ENCODE results near the gene ZBTB12. TPM values are rescaled to one million over a fixed set of nuclear protein-coding genes. Genes with fewer than 3 reads are reported as not detected.

The ZBTB12 gene
- total and polyA plus RNA-seq, 2 donors = 1.9 to 2.6 TPM

DNA sequence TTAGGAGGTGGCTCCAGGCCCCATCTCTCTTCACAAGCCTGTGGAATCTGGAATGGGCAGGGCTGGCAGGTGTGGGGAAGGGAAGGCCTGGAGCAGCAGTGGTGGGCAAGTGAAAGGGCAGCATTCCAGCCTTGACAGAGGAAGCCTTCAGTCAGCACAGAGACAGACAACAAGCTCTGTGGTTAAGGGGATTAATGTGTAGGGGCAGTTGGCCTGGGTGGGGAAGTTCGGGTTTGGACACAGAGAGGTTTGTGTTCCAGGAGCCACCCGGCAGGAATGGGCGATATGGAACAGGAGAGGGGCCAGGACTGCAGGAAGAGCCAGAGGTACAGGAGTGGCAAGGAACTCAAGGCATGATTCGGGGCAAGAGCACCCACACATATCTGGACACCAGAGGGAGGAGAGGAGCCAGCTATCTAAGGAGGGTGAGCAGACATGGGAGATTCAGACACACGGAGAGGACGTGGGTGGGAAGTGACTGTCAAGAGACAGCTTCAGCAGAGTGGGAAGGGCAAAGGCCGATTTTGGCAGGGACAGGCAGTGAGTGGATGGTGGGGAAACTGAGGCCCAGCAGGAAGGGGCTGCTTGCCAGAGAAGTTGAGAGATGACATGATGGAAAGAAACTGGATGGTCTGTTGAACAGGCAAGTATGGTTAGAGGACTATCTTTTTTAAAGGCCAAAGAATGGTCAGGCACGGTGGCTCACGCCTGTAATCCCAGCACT lies 20.6 kb downstream of the ZBTB12 start:
- Histone ChIP-seq H3K4me1 (ENCODE audit: control insufficient read depth in 2 of 2, insufficient read depth in 2 of 2, low read length in 2 of 2) (no peaks in the 10 kb centered on the region), H3K4me3 (ENCODE audit: low read length in 2 of 2) (no peak overlapping the region), H3K27ac (ENCODE audit: low read depth in 1 of 2, low read length in 1 of 2) (no peak overlapping the region), H3K9me3 (ENCODE audit: control insufficient read depth in 2 of 2, insufficient read depth in 1 of 2, low read length in 1 of 2) (peaks cover 0 to 1% of the 10 kb centered on the region in 2 donors), H3K36me3 (ENCODE audit: control insufficient read depth in 2 of 2, insufficient read depth in 2 of 2, low read length in 1 of 2) (peaks cover 63 to 66% of the 10 kb centered on the region in 2 donors), H3K27me3 (ENCODE audit: control insufficient read depth in 2 of 2, insufficient read depth in 1 of 2, low read length in 1 of 2) (no peaks in the 10 kb centered on the region)
- no peak for DNase-seq (ENCODE audit: low read depth in 6 of 9, low spot score in 9 of 9)
- 98% methylated on average over 9 of the region's 9 CpGs for whole genome bisulfite sequencing

DNA sequence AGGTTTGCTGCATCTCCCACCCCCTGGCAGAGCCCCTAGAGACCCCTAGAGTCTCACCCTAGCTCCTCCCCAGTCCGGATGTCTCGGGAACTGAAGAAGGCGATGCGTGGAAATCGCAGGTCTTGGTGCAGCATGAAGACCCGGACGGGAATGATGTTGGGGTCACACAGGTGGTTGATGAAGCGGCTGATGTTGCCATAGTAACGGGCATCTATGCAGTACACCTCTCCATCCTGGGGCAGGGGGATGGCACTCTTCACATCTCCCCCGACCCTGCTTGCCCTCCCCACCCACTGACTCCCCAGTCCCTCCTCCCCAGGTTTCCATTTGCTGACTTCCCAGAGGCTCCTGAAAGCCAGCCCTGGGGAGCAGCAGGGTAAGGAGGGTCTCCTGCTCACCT lies 21.3 kb downstream of the ZBTB12 start:
- 98% methylated on average over 10 of the region's 10 CpGs for WGBS

DNA sequence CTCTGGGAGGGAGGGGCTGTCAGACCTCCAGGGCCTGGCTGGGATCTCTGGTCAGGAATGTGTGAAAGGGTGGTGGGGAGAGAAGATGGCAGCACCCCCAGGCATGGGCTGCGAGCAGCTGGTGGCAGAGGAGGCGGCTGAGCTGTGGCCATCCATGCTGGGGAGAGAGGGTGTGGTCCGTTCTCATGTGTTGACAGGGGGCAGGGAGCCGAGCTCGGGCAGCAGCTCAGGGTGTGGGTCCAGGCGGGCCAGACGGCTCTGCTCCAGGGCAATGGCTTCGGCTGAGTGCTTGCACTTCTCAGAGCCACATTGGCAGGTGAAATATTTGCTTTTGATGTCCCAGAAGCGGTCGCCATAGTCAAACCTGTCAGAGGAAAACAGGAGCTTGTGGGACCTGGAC lies 22.0 kb downstream of the ZBTB12 start:
- Histone ChIP-seq H3K4me1 (ENCODE audit: control insufficient read depth in 2 of 2, insufficient read depth in 2 of 2, low read length in 2 of 2) (peaks cover 0 to 12% of the 10 kb centered on the region in 2 donors), H3K27ac (ENCODE audit: low read depth in 1 of 2, low read length in 1 of 2) (no peak overlapping the region), H3K4me3 (ENCODE audit: low read length in 2 of 2) (no peak overlapping the region), H3K36me3 (ENCODE audit: control insufficient read depth in 2 of 2, insufficient read depth in 2 of 2, low read length in 1 of 2) (peaks cover 52 to 53% of the 10 kb centered on the region in 2 donors), H3K9me3 (ENCODE audit: control insufficient read depth in 2 of 2, insufficient read depth in 1 of 2, low read length in 1 of 2) (peaks cover 0 to 1% of the 10 kb centered on the region in 2 donors), H3K27me3 (ENCODE audit: control insufficient read depth in 2 of 2, insufficient read depth in 1 of 2, low read length in 1 of 2) (no peaks in the 10 kb centered on the region)
- no peak for DNase-seq (ENCODE audit: low read depth in 6 of 9, low spot score in 9 of 9)
- 96% methylated on average over 10 of the region's 10 CpGs for WGBS

More for the DNA sequence above, 21.3 kb downstream of the ZBTB12 start:
- Histone ChIP-seq H3K36me3 (ENCODE audit: control insufficient read depth in 2 of 2, insufficient read depth in 2 of 2, low read length in 1 of 2) (peaks cover 56 to 59% of the 10 kb centered on the region in 2 donors), H3K27ac (ENCODE audit: low read depth in 1 of 2, low read length in 1 of 2) (no peak overlapping the region), H3K4me3 (ENCODE audit: low read length in 2 of 2) (no peak overlapping the region), H3K4me1 (ENCODE audit: control insufficient read depth in 2 of 2, insufficient read depth in 2 of 2, low read length in 2 of 2) (peaks cover 0 to 6% of the 10 kb centered on the region in 2 donors), H3K27me3 (ENCODE audit: control insufficient read depth in 2 of 2, insufficient read depth in 1 of 2, low read length in 1 of 2) (no peaks in the 10 kb centered on the region), H3K9me3 (ENCODE audit: control insufficient read depth in 2 of 2, insufficient read depth in 1 of 2, low read length in 1 of 2) (peaks cover 0 to 1% of the 10 kb centered on the region in 2 donors)
- DNase-seq (ENCODE audit: low read depth in 6 of 9, low spot score in 9 of 9) = no peak

DNA sequence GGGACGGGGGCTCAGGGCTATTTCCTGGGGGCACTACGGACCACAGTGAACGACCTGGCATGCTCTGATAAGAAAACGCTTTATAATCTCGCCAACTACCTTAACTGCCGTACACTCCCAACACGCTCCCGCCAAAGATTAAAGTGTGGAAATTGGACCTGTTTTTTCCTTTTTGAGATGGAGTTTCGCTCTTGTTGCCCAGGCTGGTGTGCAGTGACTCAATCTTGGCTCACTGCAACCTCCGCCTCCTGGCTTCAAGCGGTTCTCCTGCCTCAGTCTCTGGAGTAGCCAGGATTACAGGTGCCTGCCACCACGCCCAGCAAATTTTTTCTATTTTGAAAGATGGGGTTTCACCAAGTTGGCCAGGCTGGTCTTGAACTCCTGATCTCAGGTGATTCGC lies 22.7 kb downstream of the ZBTB12 start:
- DNase-seq (ENCODE audit: low read depth in 6 of 9, low spot score in 9 of 9) = no peak
- H3K4me3 ChIP-seq (ENCODE audit: low read length in 2 of 2) = no peak overlapping the region
- H3K27ac ChIP-seq (ENCODE audit: low read depth in 1 of 2, low read length in 1 of 2) = no peak overlapping the region
- H3K4me1 ChIP-seq (ENCODE audit: control insufficient read depth in 2 of 2, insufficient read depth in 2 of 2, low read length in 2 of 2) = peaks cover 0 to 19% of the 10 kb centered on the region in 2 donors
- WGBS = 95% methylated on average over 13 of the region's 13 CpGs
- H3K9me3 ChIP-seq (ENCODE audit: control insufficient read depth in 2 of 2, insufficient read depth in 1 of 2, low read length in 1 of 2) = no peaks in the 10 kb centered on the region
- H3K36me3 ChIP-seq (ENCODE audit: control insufficient read depth in 2 of 2, insufficient read depth in 2 of 2, low read length in 1 of 2) = peaks cover 44 to 46% of the 10 kb centered on the region in 2 donors
- no peaks in the 10 kb centered on the region for H3K27me3 ChIP-seq (ENCODE audit: control insufficient read depth in 2 of 2, insufficient read depth in 1 of 2, low read length in 1 of 2)

DNA sequence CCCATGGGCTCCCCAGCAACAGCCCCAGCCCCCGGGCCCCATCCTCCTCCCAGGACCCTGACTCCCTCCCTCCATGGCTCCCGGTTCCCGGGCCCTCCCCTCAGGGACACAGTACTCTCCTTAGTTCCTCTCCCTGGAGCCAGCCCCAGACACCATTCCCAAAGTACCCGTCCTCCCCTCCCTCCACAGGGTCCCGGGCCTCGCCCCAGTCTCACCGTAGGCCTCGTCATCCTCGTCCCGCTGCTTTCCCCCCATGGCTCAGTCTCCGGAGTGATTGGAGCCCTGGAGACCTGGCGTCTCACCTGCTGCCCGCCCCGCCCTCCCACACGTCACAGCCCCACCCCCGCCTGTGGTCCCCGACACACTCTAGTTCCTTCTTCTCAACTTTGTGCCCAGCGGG lies 23.2 kb downstream of the ZBTB12 start, which contains the start of gene SLC44A4:
TSS of gene SLC44A4 (minus strand) at position 272 of the 400 bp plus-strand sequence. CDS start at position 255, 17 bp downstream.
- Histone ChIP-seq H3K27me3 (ENCODE audit: control insufficient read depth in 2 of 2, insufficient read depth in 1 of 2, low read length in 1 of 2) (no peaks in the 10 kb centered on the region), H3K36me3 (ENCODE audit: control insufficient read depth in 2 of 2, insufficient read depth in 2 of 2, low read length in 1 of 2) (peaks cover 40 to 42% of the 10 kb centered on the region in 2 donors), H3K4me3 (ENCODE audit: low read length in 2 of 2) (no peak within 1 kb of the TSS), H3K9me3 (ENCODE audit: control insufficient read depth in 2 of 2, insufficient read depth in 1 of 2, low read length in 1 of 2) (no peaks in the 10 kb centered on the region), H3K4me1 (ENCODE audit: control insufficient read depth in 2 of 2, insufficient read depth in 2 of 2, low read length in 2 of 2) (peaks cover 0 to 21% of the 10 kb centered on the region in 2 donors), H3K27ac (ENCODE audit: low read depth in 1 of 2, low read length in 1 of 2) (no peak within 1 kb of the TSS)
- WGBS = 90% methylated on average over 18 of the region's 18 CpGs
- no peak for DNase-seq (ENCODE audit: low read depth in 6 of 9, low spot score in 9 of 9)

DNA sequence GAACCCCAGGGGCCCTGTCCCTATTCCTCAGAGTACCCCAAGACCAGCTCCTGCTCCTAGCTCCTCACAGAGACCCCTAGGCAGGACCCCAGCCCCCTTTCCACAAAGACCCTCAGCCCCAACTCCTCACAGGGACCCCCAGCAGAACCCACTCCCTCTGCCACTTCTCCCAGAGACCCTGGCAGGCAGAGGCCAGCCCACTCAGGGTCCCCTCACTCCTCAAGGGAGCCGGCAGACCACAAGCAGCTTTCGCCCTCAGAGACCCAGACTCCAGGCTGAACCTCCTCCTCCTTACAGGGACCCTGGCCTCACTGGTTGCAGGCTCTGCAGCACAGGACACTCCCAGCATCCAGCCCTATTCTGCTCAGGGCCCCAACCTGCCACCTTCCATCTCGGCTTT lies 23.7 kb downstream of the ZBTB12 start:
- Histone ChIP-seq H3K9me3 (ENCODE audit: control insufficient read depth in 2 of 2, insufficient read depth in 1 of 2, low read length in 1 of 2) (no peaks in the 10 kb centered on the region), H3K4me3 (ENCODE audit: low read length in 2 of 2) (no peak overlapping the region), H3K27ac (ENCODE audit: low read depth in 1 of 2, low read length in 1 of 2) (no peak overlapping the region), H3K4me1 (ENCODE audit: control insufficient read depth in 2 of 2, insufficient read depth in 2 of 2, low read length in 2 of 2) (peaks cover 0 to 21% of the 10 kb centered on the region in 2 donors), H3K27me3 (ENCODE audit: control insufficient read depth in 2 of 2, insufficient read depth in 1 of 2, low read length in 1 of 2) (no peaks in the 10 kb centered on the region), H3K36me3 (ENCODE audit: control insufficient read depth in 2 of 2, insufficient read depth in 2 of 2, low read length in 1 of 2) (peaks cover 35 to 37% of the 10 kb centered on the region in 2 donors)
- WGBS = over 99% methylated on average over 3 of the region's 3 CpGs
- DNase-seq (ENCODE audit: low read depth in 6 of 9, low spot score in 9 of 9) = no peak

DNA sequence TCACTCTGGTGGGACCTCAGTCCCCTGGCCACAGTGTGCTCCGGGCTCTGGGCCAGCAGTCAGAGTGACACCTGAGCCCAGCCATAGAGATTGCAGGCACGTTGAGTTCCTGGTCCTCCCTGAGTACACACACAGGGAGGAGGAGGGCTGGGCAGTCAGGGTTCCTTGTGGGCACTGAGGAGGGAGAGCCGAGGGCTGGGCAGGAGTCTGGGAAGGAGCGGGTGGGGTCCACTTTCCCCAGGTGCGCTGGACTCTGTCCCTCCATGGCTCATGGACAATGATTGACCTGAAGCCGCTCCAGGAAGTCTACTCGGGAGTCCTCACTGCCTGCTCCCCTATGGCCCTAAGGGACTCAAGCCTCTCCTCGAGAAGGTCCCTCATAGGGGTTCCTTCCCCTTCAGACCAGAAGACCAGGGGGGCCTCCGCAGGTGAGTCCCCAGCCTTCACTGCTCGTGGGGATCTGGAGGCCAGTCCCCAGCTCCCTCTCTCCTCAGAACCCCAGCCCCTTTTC lies 24.2 kb downstream of the ZBTB12 start:
- Histone ChIP-seq H3K36me3 (ENCODE audit: control insufficient read depth in 2 of 2, insufficient read depth in 2 of 2, low read length in 1 of 2) (peaks cover 30 to 32% of the 10 kb centered on the region in 2 donors), H3K9me3 (ENCODE audit: control insufficient read depth in 2 of 2, insufficient read depth in 1 of 2, low read length in 1 of 2) (no peaks in the 10 kb centered on the region), H3K27ac (ENCODE audit: low read depth in 1 of 2, low read length in 1 of 2) (no peak overlapping the region), H3K4me3 (ENCODE audit: low read length in 2 of 2) (no peak overlapping the region), H3K4me1 (ENCODE audit: control insufficient read depth in 2 of 2, insufficient read depth in 2 of 2, low read length in 2 of 2) (peaks cover 0 to 21% of the 10 kb centered on the region in 2 donors), H3K27me3 (ENCODE audit: control insufficient read depth in 2 of 2, insufficient read depth in 1 of 2, low read length in 1 of 2) (no peaks in the 10 kb centered on the region)
- no peak for DNase-seq (ENCODE audit: low read depth in 6 of 9, low spot score in 9 of 9)
- WGBS = 90% methylated on average over 10 of the region's 10 CpGs

DNA sequence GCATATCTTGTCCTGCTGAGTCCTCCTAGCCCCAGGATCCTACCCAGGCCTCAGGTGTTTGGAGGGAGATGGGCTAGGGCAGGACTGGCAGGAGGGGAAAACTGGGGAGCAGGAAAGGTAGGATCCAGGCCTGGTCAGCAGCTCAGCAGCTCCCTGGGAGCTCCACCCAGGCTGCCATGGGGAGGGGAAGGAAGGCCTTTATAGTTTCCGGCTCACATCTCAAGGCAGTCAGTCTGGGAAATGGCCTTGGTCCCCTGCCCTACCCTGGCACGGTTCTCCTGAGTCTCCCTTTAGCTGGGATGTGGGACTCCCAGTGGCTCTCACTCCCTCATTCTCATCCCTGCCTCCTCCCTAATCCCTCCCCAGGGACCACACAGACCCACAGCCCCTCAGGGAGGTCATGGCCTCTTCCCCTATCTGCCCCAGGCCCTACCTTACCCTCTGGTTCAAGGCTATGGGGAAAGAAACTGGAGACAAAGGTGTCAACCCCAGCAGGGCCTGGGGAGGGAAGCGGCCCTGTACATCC lies 24.7 kb downstream of the ZBTB12 start:
- DNase-seq (ENCODE audit: low read depth in 6 of 9, low spot score in 9 of 9) = no peak
- Histone ChIP-seq H3K9me3 (ENCODE audit: control insufficient read depth in 2 of 2, insufficient read depth in 1 of 2, low read length in 1 of 2) (no peaks in the 10 kb centered on the region), H3K27ac (ENCODE audit: low read depth in 1 of 2, low read length in 1 of 2) (no peak overlapping the region), H3K4me3 (ENCODE audit: low read length in 2 of 2) (no peak overlapping the region), H3K4me1 (ENCODE audit: control insufficient read depth in 2 of 2, insufficient read depth in 2 of 2, low read length in 2 of 2) (peaks cover 0 to 21% of the 10 kb centered on the region in 2 donors), H3K27me3 (ENCODE audit: control insufficient read depth in 2 of 2, insufficient read depth in 1 of 2, low read length in 1 of 2) (no peaks in the 10 kb centered on the region), H3K36me3 (ENCODE audit: control insufficient read depth in 2 of 2, insufficient read depth in 2 of 2, low read length in 1 of 2) (peaks cover 25 to 26% of the 10 kb centered on the region in 2 donors)
- 97% methylated on average over 3 of the region's 3 CpGs for WGBS

DNA sequence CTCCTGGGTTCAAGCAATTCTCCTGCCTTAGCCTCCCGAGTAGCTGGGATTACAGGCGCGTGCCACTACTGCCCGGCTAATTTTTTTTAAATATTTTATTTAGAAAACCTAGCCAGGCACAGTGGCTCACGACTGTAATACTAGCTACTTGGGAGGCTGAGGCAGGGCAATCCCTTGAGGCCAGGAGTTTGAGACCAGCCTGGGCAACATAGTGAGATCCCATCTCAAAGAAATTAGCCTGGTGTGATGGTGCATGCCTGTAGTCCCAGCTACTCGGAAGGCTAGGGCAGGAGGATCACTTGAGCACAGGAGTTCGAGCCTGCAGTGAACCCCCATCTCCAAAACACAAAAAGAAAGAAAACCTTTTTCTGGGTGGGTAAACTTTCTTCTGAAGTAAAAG lies 25.5 kb downstream of the ZBTB12 start:
- no peaks in the 10 kb centered on the region for H3K27me3 ChIP-seq (ENCODE audit: control insufficient read depth in 2 of 2, insufficient read depth in 1 of 2, low read length in 1 of 2)
- no peaks in the 10 kb centered on the region for H3K9me3 ChIP-seq (ENCODE audit: control insufficient read depth in 2 of 2, insufficient read depth in 1 of 2, low read length in 1 of 2)
- peaks cover 19 to 20% of the 10 kb centered on the region in 2 donors for H3K36me3 ChIP-seq (ENCODE audit: control insufficient read depth in 2 of 2, insufficient read depth in 2 of 2, low read length in 1 of 2)
- H3K4me1 ChIP-seq (ENCODE audit: control insufficient read depth in 2 of 2, insufficient read depth in 2 of 2, low read length in 2 of 2) = peaks cover 0 to 21% of the 10 kb centered on the region in 2 donors
- DNase-seq (ENCODE audit: low read depth in 6 of 9, low spot score in 9 of 9) = no peak
- 98% methylated on average over 7 of the region's 7 CpGs for whole genome bisulfite sequencing
- H3K27ac ChIP-seq (ENCODE audit: low read depth in 1 of 2, low read length in 1 of 2) = no peak overlapping the region
- no peak overlapping the region for H3K4me3 ChIP-seq (ENCODE audit: low read length in 2 of 2)

Data from thymus (tissue), 11 donors.